ENCODE data around the gene RHOT2.

RHOT2 gene

GRCh38 chr16:667780-668518 is at the start of gene RHOT2:
RHOT2 (plus strand) TSS chr16:668132; CDS start chr16:668200, 68 bp downstream.
- peak; percentile 93 for DNase-seq

GRCh38 chr16:619476-620100 is 48.3 kb upstream of the RHOT2 start:
- no peak for DNase-seq

- no peak for DNase-seq
These were observed 47.0 kb upstream of the RHOT2 start for GRCh38 chr16:620700-621525.

GRCh38 chr16:621526-622105 is 46.3 kb upstream of the RHOT2 start:
- DNase-seq, result no peak

- DNase-seq, result no peak
These were observed 45.0 kb upstream of the RHOT2 start for GRCh38 chr16:622920-623280.

- DNase-seq, result no peak
These were observed 43.3 kb upstream of the RHOT2 start for GRCh38 chr16:624526-625070.

- no peak for DNase-seq
These were observed 42.6 kb upstream of the RHOT2 start for GRCh38 chr16:625117-625976.

- DNase-seq, result no peak
These were observed 41.8 kb upstream of the RHOT2 start for GRCh38 chr16:625977-626765.

- no peak for DNase-seq
These were observed 41.0 kb upstream of the RHOT2 start for GRCh38 chr16:626787-627453.

- no peak for DNase-seq
These were observed 40.3 kb upstream of the RHOT2 start for GRCh38 chr16:627454-628239.

- no peak for DNase-seq
These were observed 39.4 kb upstream of the RHOT2 start for GRCh38 chr16:628321-629061.

GRCh38 chr16:629185-629832 is 38.6 kb upstream of the RHOT2 start:
- DNase-seq, result no peak

- DNase-seq, result no peak
These were observed 38.1 kb upstream of the RHOT2 start for GRCh38 chr16:629833-630248.

GRCh38 chr16:630249-630814 is 37.6 kb upstream of the RHOT2 start:
- no peak for DNase-seq

GRCh38 chr16:630815-631405 is 37.0 kb upstream of the RHOT2 start, which contains the start of gene WFIKKN1:
WFIKKN1 (plus strand) TSS chr16:630985; CDS start chr16:631254, 269 bp downstream.
- DNase-seq, result no peak

GRCh38 chr16:631808-632358 is 36.0 kb upstream of the RHOT2 start:
- DNase-seq, result no peak

Measured in CD4-positive, alpha-beta T cell treated with Interleukin-17A for 1 hour (primary cell).